GM18868 (cell line): ENCODE data around the gene NCOA4.
"Not testable (repeated sequence)": the region's sequence is repeated elsewhere in the genome, so short reads cannot be mapped to it uniquely, and the experiment has no call there.

Experiments used
- ATAC-seq: cut with Tn5 transposase; IDR thresholded peaks from one replicate; pipeline ENCODE4 v1.9.1; 2021; ENCODE audit warnings: mild to moderate bottlenecking, moderate library complexity; ENCODE audit not compliant: unreplicated experiment

Gene NCOA4

DNA sequence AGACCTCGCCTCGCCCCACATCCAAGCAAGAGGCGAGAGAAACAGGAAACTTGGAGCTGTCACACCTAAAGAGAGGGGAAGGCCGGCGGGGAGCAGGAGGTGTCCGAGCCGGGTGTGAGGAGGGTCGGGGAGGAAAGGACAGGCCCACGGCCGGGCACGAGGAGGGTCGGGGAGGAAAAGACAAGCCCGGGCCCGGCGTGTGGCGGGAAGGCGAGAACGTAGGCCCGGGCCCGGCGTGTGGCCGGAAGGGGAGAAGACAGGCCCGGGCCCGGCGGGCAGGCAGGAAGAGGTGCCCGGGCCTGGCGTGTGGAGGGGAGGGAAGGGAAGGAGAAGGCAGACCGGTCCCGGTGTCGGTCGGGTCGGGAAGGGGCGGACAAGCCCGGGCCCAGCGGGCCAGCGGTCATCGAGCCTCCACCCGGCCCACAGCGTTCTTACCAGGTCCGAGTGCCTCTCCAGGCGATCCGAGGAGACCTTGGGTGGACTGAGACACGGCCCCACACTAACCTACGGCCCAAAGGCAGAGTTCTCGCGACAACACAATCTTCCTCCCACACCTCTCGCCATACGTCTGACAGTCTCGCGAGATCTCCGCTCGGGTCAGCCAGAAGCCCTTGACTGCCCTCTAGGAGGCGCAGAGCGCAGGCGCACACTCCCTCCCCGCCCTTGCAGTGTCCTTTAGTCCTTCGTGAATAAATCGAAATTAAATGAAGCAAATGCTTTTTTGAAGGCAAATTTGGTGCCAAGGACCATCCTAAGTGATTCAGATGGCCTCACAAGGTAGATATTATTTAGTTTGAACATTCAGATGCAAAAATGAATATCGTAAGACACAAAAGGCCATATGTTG lies at the start of gene NCOA4:
Gene NCOA4 (minus strand): TSS at position 533 of the 847 bp plus-strand sequence. CDS start 13,943 bp downstream, outside the sequence.
- peak; percentile 95 for ATAC-seq

DNA sequence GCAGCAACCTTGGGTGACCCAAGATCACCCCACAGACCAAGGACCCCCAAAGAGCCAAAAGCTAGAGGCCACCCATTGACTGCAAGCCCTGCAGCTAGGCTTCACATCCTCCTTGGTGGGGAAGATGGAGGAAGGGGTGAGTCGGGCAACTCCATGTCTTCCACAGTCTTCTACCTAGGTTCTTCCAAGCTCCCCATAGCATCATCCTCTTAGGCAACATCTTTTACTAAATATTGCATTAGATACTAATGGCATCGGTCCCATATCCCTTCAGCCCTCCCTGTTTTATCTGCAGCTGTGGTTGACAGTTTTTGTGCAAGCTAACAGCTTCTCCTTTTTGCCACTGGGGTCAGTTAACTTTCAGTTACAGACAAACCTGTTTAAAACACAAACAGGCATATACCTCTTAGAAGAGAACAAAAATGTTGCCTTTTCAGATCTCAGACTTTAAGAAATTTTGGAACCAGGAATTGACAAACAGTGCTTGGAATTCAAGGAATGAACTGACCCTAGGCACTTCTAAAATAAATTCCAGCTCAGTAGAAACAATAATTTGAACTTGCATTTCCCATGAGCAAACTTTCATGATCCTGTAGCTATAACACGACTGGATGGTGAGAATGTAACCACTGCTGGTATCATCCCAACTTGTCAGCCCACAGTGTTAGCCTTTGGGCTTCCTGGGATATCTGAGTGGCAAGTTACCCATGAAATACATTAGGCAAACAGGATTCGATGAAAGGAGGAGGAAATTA lies 49.6 kb upstream of the NCOA4 start:
- ATAC-seq = no peak

DNA sequence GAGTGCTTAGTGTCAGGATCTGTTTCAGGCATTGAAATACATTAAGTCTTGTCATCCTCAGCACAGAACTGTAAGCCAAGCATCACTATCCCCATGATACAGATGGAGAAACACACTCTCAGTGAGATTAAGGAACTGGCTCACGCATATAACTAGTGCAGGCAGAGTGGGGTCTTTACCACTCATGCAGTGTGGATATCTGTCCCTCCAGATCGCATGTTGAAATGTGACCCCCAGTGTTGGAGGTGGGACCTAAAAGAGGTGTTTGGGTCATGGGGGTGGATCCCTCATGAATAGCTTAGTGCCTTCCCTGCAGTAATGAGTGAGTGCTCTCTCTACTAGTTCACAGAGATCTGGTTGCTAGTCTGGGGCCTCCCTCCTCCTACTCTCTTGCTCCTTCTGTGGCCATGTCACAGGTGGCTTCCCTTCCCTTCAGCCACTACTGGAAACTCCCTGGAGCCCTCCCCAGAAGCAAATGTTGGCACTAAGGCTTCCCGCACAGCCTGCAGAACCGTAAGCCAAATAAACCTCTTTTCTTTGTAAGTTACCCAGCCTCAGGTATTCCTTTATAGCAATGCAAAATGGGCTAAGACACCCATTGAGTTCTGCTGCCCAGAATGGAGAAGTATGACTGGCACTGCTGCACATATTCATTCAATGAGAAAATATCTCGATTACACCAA lies 47.4 kb upstream of the NCOA4 start:
- no peak for ATAC-seq

DNA sequence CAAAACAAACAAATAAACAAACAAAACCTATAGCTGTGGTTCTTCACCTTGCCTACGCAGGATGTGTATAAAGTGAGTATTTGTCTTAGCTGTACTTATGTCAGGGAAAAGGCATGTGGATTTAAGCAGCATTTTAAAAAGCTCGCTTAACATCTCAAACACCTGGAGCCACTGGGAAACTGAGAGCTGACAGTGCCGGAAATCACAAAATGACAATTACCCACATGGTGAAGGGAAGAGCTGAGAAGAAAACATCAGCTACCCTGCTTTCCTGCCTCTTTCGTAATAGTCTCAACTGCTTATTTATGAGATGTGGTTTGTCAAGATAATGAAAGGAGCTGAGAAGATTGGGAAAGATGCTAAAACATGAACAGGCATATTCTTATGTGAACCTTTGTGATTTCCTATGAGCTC lies 46.7 kb upstream of the NCOA4 start:
- no peak for ATAC-seq

DNA sequence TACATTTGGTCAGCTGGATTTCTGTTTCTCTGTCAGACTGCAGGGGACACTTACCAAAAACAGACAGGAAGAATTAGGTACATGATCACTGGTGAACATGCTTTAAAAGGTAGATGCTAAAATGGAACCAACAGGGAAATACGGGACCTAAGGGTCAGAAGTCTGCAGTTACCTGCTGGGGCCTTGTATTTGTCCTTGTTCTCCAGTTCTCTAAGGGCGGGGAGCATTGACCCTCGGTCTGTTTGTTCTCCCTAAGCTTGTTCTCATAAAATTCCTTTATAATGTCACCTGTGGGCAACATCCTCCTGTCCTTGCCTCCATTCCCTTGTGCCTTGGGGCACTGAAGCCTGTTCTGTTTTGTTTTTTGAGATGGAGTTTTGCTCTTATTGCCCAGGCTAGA lies 45.4 kb upstream of the NCOA4 start:
- no peak for ATAC-seq

DNA sequence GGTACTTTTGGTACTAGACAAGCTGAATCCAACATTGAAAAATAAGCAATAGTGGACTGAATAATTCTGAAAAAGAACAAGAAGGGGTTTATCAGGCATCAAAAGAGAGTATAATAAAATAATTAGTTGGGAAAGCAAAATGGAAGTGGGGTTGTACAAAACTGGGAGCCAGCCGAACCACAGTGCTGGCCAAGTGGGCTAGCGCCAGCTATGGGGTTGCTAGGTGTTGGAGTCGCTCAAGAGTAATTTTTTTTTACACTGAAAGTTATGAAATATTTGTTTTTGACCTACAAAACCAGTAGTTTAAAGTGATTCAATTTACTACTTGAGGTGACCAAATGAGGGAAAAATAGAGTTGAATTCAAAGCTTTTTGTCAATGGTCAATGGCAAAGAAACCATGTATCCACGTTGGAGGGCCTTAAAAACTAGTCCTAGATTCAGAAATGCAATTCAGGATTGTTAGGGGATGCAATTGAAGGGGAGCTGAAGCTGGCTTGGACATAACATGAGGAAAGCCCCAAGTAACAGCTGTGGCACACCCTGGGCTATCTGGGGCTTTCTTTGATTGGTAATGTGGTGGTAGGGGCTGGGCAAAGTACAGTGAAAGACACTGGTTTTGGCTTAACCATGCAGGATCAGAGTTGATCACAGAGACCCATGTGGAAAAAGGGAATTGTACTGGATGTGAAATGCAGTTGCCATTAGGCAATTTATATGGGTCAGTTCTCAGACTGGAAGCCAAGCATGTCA lies 43.9 kb upstream of the NCOA4 start:
- no peak for ATAC-seq

DNA sequence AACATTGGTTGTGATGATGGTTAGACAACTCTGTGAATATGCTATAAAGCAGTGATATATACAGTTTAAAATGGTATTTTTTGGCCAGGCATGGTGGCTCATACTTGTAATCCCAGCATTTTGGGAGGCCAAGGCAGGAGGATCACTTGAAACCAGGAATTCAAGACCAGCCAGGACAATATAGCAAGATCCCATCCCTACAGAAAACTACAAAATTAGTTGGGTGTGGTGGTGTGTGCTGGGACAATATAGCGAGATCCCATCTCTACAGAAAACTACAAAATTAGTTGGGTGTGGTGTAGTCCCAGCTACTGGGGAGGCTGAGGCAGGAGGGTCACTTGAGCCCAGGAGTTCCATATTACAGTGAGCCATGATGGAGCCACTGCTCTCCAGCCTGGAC lies 43.1 kb upstream of the NCOA4 start:
- ATAC-seq = no peak

DNA sequence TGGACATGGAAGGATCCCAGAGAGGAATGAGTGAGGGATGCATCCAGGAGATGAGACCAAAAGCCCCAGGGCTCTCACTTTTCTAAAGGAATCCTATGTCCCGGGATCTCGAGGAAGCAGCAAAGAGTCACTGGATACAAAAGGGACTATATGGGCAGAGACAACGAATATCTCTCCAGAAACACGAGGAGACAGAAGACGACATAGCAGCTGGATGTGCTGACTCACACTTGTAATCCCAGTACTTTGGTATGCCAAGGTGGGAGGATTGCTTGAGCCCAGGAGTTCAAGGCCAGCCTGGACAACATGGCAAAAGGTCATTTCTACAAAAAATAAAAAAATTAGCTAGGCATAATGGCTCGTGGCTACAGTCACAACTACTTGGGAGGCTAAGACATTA lies 40.3 kb upstream of the NCOA4 start:
- ATAC-seq = no peak

DNA sequence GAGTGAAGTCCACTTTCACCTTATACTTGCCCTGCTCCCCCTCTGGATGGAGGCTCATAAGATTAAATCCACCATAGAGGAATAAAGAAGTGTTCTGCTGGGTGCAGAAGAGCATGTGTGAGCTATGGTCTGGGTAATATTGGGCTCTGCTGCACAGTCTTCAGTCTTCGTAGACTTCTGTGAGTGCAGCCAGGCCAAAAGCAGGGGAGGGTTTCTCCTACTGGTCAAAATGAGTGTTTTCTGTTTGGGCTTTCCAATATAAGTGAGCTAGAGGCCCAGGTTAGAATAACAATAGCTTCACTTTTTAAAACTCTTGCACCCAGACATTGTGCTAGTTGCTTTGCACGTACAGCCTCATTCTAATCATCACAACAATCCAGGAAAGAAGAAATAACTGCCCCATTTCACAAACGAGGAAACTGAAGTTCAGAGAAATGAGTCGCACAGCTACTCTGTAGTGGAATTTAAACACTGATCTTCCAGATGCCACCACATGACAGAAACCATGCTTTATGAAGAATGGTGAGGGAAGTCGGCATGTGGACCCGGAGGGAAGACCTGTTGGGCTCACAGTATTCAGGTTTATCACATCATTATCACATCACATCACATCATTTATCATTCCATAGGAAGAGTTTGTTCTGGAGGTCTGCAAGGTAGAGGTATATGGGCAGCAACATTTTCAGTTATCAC lies 39.5 kb upstream of the NCOA4 start:
- no peak for ATAC-seq

DNA sequence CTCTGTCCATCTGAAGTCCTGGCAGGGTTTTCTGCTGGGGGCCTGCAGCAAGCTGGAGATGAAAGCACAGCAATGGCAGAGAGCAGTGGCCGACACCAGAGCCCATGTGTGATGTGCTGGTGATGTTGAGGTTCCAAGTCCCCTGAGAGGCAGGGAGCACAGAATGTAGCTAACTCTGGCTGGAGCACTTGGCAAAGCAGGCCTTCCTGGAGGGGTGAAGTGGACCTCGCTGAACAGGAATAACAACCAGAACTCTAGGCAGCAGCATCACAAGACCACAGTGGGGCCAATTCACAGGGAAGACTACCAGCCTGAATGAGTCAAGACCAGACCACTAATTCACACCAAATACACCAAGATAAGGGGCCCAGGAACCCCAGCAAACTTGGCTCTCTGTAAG lies 38.5 kb upstream of the NCOA4 start:
- ATAC-seq = no peak

DNA sequence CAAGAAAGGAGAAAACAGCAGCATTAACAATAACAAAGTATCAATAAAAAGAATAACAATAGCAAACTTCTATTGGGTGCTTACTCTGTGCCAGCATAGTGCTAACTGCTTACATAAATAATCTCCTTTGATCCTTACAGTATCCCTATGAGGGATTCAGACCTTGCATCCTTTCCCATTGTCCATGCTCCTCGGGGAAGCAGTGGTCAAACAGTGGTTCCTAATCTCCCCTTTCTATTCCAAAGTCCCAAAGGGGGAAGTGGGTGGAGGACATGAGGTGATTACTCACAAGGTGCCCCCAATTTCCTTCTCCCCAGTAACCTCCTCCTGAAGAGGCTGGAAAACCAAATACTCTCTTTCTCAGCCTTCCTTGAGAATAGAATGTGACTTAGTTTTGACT lies 37.7 kb upstream of the NCOA4 start:
- no peak for ATAC-seq

DNA sequence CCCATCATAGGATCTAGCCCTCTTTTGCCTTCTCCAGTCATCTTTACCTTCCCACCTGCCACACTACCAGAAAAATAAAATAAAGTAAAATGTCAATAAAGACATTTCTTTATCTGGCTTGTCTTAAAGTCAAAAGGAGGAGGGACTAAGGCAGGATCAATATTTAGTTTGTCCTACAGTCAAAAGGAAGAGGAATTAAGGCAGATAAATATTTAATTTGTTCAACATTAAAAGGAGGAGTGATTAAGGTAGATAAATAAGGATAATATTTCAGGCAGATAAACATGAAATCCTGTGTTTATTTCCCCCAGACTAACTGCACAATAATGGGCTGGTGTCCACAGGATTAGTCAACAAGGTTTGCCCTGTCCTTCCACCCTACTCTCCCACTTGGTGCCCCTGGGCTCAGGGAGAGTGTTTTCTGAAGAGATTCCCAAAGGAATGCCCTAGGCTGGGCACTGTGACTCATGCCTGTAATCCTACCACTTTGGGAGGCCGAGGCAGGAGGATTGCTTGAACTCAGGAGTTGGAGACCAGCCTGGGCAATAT lies 33.9 kb upstream of the NCOA4 start:
- no peak for ATAC-seq

DNA sequence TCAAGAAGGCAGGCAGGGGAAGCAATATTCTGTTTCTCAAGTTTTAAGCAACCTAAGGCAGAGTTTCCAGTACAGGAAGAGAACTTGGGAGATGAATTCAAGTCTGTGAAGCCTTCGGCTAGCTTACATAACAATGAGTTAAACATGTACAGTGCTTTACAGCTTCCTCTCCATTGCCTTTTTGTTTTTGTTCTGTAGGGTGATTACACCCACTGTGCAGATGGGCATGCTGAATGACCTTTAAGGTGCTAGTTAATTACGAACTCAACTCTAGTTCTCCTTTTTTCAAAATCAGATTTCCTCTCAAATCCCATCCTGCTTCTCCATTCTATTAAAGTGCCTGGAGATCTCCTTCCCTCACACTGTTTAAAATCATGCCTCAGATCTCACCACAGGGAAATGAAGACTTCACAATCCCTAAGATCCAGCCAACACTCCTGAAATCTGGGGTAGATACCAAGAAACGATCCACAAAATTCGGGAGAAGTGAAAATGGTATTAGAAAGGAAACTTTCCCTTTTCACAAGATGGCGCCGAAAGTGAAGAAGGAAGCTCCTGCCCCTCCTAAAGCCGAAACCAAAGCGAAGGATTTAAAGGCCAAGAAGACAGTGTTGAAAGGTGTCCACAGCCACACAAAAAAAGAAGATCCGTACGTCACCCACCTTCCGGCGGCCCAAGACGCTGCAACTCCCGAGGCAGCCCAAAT lies 32.5 kb upstream of the NCOA4 start:
- no peak for ATAC-seq

DNA sequence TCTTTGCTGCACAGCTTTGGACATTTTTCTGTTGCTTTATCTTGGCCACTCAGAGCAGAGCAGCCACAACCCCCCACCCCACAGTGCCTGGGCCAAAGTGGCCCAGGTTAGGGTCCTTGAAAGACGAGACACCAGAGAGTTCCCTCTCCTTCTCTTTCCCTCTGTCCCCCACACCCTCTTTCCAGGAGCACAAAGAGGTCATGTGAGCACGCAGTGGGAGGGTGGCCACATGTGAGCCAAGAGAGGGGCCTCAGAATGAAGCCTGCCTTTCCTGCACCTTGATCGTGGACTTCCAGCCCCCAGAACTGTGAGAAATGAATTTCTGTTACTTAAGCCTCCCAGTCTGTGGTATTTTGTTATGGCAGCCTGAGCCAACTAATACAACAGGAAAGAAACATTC lies 30.3 kb upstream of the NCOA4 start:
- no peak for ATAC-seq

DNA sequence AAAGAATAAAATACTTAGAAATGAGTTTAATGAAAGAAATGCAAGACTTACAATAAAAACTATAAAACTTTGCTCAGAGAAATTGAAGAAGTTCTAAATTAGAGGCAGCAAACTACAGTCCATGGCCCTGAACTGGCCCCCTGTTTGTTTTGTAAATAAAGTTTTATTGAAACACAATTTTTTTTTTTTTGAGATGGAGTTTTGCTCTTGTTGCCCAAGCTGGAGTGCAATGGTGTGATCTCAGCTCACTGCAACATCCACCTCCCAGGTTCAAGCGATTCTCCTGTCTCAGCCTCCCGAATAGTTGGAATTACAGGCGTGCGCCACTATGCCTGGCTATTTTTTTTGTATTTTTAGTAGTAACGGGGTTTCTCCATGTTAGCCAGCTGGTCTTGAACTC lies 27.5 kb upstream of the NCOA4 start:
- not testable (repeated sequence) for ATAC-seq

DNA sequence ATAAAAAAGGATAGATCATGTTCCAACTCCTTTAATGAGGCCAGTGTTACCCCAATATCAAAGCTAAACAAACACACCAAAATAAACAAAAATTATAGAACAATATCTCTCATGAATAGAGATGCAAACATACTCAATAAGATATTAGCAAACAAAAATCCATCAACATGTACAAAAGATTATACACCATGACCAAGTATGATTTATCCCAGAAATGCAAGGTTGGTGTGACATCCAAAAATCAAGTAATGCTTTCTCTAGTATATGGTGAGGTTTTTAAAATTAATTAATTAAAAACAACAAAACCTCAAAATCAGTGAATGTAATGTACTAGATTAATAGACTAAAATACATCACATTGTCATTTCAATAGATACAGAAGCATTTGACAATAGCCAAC lies 26.6 kb upstream of the NCOA4 start:
- ATAC-seq = no peak

DNA sequence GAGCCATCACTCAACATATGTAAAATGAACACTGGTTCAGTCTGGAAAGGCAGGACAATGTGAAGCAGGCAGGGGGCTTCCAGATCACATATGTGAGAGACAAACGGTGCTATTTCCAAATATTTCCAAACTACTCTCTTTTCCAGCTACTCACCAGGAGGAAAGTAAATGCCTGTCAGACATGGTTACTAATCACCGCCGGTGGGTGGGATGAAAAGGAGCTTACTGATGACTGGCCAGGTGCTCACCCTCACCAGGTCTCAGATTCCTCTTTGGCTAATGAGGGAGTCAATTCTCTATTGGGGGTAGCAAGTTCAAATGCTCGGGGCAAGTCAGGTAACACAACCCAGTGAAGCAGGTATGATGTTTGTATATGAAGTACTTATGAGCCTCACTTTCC lies 25.3 kb upstream of the NCOA4 start:
- ATAC-seq = no peak

DNA sequence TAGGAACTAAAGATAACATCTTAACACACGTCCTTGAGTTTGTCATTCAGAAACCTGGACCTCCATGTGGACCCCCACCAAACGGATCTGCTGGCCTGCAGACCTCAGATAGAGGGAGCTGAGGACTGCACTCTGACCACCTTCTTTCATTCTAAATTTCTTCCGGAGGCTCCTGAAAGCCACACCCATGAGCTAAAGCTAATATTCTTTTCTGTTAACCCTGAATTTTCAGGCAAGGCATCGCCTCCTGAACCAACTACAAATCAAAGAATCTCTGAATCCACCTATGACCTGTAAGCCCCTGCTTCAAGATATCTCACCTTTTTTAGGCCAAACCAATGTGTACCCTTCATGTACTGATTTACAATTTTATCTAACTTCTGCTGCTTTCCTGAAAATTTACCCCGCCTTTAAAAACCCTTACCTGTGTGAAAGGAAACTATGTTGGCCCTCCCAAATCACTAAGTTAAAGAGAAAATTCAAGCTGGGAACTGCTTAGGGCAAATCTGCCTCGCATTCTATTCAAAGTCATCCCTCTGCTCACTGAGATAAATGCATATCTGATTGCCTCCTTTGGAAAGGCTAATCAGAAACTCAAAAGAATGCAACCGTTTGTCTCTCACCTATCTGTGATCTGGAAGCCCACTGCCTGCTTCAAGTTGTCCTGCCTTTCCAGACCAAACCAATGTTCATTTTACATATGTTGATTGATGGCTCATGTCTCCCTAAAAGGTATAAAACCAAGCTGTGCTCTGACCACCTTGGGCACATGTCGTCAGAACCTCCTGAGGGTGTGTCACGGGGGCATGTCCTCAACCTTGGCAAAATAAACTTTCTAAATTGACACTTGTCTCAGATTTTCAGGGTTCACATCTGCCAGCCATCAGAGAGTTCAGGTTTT lies 23.4 kb upstream of the NCOA4 start:
- no peak for ATAC-seq
